SU-DHL-6 (cell line): ENCODE measurements around the gene FUOM.

ENCODE experiments used
- H2AFZ ChIP-seq: fragments of 200-600 bp; sonication (generic); 2 replicates; pipeline ENCODE4 v1.6.1; 2014; ENCODE audit warnings: low read depth, mild to moderate bottlenecking, moderate library complexity, mixed read lengths, antibody characterized with exemption, low read length; ENCODE audit not compliant: severe bottlenecking
- H3F3A ChIP-seq: fragments of 200-600 bp; shearing (Covaris generic); 2 replicates; pipeline ENCODE4 v1.6.0; 2016; ENCODE audit warnings: antibody characterized with exemption, mild to moderate bottlenecking; ENCODE audit not compliant: insufficient read depth
- H3K27ac ChIP-seq: fragments of 200-600 bp; sonication (generic); 2 replicates; pipeline ENCODE4 v1.5.1; 2016; ENCODE audit warnings: low read depth, mild to moderate bottlenecking, low read length, moderate library complexity, mixed read lengths
- H3K27me3 ChIP-seq: fragments of 200-600 bp; sonication (generic), shearing (Covaris generic); 2 replicates; pipeline ENCODE4 v1.6.0; 2014; ENCODE audit warnings: mild to moderate bottlenecking, low read length
- H3K36me3 ChIP-seq: fragments of 200-600 bp; sonication (generic); 2 replicates; pipeline ENCODE4 v1.6.1; 2014; ENCODE audit warnings: mild to moderate bottlenecking, low read length, mixed read lengths
- H3K4me2 ChIP-seq: fragments of 300-600, 200-600 bp; shearing (Covaris generic), sonication (generic); 2 replicates; pipeline ENCODE4 v1.6.0; 2014; ENCODE audit warnings: low read length, low read depth, mild to moderate bottlenecking; ENCODE audit not compliant: poor library complexity, severe bottlenecking
- H3K4me3 ChIP-seq: fragments of 200-600 bp; sonication (generic); 2 replicates; pipeline ENCODE4 v1.5.1; 2014; ENCODE audit warnings: antibody characterized with exemption, low read length, mild to moderate bottlenecking, mixed read lengths; ENCODE audit not compliant: insufficient read depth, poor library complexity, severe bottlenecking
- H3K79me2 ChIP-seq: fragments of 200-600 bp; sonication (generic); 2 replicates; pipeline ENCODE4 v1.6.1; 2014; ENCODE audit warnings: mild to moderate bottlenecking, low read length, moderate library complexity; ENCODE audit not compliant: insufficient read depth
- H3K9ac ChIP-seq: fragments of 200-600 bp; sonication (generic); 2 replicates; pipeline ENCODE4 v1.7.0; 2014; ENCODE audit warnings: mild to moderate bottlenecking, low read length
- H3K9me2 ChIP-seq: fragments of 200-600 bp; sonication (generic); replicated peaks from 2 replicates; pipeline ENCODE4 v1.6.1; 2014; ENCODE audit warnings: low read length; ENCODE audit not compliant: insufficient read depth
- H3K9me3 ChIP-seq: fragments of 200-600 bp; sonication (generic); 2 replicates; pipeline ENCODE4 v1.6.1; 2014; ENCODE audit warnings: low read length, mixed read lengths; ENCODE audit not compliant: insufficient read depth
- H4K20me1 ChIP-seq: fragments of 200-600 bp; sonication (generic); 2 replicates; pipeline ENCODE4 v1.6.1; 2014; ENCODE audit warnings: low read depth, mild to moderate bottlenecking, antibody characterized with exemption, low read length, moderate library complexity, mixed read lengths
- EZH2phosphoT487 ChIP-seq: fragments of 200-600 bp; sonication (generic), shearing (Covaris generic); conservative IDR thresholded peaks from 2 replicates; pipeline ENCODE4 v1.6.1; 2018; ENCODE audit warnings: mild to moderate bottlenecking, antibody characterized with exemption, low read length, moderate library complexity, mixed read lengths
- TF ChIP-seq, protein P1 (sequence below): fragments of 200-600 bp; sonication (generic); IDR thresholded peaks from one replicate; pipeline ENCODE4 v1.5.1; 2017; ENCODE audit warnings: antibody characterized with exemption, mild to moderate bottlenecking, low read length, moderate library complexity; ENCODE audit not compliant: insufficient read depth, poor library complexity, severe bottlenecking

Gene FUOM

DNA sequence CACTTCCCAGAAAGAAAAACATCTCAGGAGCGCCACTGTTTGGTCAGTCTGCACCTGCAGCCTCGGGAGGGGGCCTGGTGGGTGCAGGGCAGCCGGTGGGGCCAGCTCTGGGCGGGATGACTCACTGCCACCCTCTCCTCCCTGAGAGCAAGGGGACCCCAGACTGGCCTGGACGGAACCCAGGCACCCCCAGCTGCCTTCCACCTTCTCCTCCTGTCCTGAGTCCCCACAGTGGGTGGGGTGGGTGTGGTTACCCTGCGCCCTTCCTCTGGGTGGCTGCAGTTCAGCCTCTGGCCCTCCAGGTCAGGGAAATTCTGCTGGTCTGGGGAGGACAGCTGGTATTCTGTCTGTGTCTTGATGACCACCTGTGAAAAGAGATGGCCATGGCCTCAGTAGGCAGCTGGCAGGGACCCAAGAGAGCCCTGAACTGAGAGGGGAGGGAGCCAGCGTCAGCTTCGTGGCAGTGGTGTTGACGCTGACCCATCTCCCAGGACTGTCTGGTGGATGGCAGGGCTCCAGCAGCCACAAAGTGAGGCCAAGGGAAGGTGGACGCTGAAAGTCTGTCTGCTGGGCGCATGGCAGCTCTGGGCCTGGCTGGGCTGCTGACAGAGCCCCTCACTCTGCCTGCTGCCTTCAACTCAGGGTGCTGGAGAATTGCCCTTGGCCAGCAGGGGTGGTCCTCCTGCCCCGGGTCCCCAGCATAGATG, 30.0 kb downstream of the FUOM start:
- no peaks in the 10 kb centered on the region for H3K27me3 ChIP-seq
- TF ChIP-seq, protein P1, sequence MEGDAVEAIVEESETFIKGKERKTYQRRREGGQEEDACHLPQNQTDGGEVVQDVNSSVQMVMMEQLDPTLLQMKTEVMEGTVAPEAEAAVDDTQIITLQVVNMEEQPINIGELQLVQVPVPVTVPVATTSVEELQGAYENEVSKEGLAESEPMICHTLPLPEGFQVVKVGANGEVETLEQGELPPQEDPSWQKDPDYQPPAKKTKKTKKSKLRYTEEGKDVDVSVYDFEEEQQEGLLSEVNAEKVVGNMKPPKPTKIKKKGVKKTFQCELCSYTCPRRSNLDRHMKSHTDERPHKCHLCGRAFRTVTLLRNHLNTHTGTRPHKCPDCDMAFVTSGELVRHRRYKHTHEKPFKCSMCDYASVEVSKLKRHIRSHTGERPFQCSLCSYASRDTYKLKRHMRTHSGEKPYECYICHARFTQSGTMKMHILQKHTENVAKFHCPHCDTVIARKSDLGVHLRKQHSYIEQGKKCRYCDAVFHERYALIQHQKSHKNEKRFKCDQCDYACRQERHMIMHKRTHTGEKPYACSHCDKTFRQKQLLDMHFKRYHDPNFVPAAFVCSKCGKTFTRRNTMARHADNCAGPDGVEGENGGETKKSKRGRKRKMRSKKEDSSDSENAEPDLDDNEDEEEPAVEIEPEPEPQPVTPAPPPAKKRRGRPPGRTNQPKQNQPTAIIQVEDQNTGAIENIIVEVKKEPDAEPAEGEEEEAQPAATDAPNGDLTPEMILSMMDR, result no peak
- TF ChIP-seq EZH2phosphoT487, result no peak

GRCh38 chr10:133326745-133327650, 30.8 kb downstream of the FUOM start:
- no peaks in the 10 kb centered on the region for H3K27me3 ChIP-seq

More for the DNA sequence above, 30.0 kb downstream of the FUOM start:
- Histone ChIP-seq H4K20me1 (no peaks in the 10 kb centered on the region), H3K9ac (no peak overlapping the region), H3K4me2 (no peak overlapping the region), H3K4me3 (no peak overlapping the region), H3F3A (0 out of 2 replicates have a peak, but pooled peaks cover 5% of the 10 kb centered on the region), H2AFZ (no peak overlapping the region), H3K36me3 (no peaks in the 10 kb centered on the region), H3K79me2 (no peaks in the 10 kb centered on the region), H3K9me2 (no peaks in the 10 kb centered on the region), H3K27ac (no peak overlapping the region), H3K9me3 (no peaks in the 10 kb centered on the region)

DNA sequence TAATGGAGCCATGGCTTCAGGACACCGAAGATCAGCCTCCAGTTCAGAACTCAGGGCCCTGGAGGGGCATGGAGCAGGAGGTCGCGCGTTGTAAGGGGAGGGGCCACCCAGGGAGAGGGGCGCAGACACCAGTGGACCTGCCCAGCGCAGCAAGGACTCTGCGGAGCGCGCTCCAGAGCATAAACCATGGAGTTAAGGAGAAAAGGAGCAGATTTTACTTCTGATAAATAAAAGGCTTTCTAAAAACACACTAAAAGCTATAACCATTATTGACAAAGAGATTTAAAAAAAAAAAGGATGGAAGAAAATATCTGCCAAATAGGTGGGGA, 31.6 kb downstream of the FUOM start:
- Histone ChIP-seq H3K9ac (no peak overlapping the region), H3K4me2 (no peak overlapping the region), H3K27ac (no peak overlapping the region), H3K36me3 (no peaks in the 10 kb centered on the region), H3K9me3 (no peaks in the 10 kb centered on the region), H4K20me1 (no peaks in the 10 kb centered on the region), H3K79me2 (no peaks in the 10 kb centered on the region), H3K4me3 (no peak overlapping the region), H3K9me2 (no peaks in the 10 kb centered on the region), H3F3A (0 out of 2 replicates have a peak, but pooled peaks cover 5% of the 10 kb centered on the region), H2AFZ (no peak overlapping the region), H3K27me3 (no peaks in the 10 kb centered on the region)
- TF ChIP-seq, protein P1, result no peak
- TF ChIP-seq EZH2phosphoT487, result no peak

More at GRCh38 chr10:133326745-133327650, 30.8 kb downstream of the FUOM start:
- Histone ChIP-seq H4K20me1 (no peaks in the 10 kb centered on the region), H3K9me2 (no peaks in the 10 kb centered on the region), H3K27ac (no peak overlapping the region), H3K4me2 (no peak overlapping the region), H3K4me3 (no peak overlapping the region), H2AFZ (no peak overlapping the region), H3K9ac (no peak overlapping the region), H3K9me3 (no peaks in the 10 kb centered on the region), H3K36me3 (no peaks in the 10 kb centered on the region), H3F3A (0 out of 2 replicates have a peak, but pooled peaks cover 5% of the 10 kb centered on the region), H3K79me2 (no peaks in the 10 kb centered on the region)
- TF ChIP-seq EZH2phosphoT487, result no peak
- TF ChIP-seq, protein P1, result no peak
